IMR-90 (cell line): ENCODE results near the gene ZNF521. TPM values are rescaled to one million over a fixed set of nuclear protein-coding genes. Genes with fewer than 3 reads are reported as not detected.
A peak's percentile ranks its signal among the peaks of the same experiment; 100 is the strongest.

Source experiments
- ATAC-seq: fragments of 200-7000 bp; cut with Tn5 transposase; 2 replicates; pipeline ENCODE4 v1.9.1; 2020; ENCODE audit warnings: low read depth, mild to moderate bottlenecking, moderate library complexity
- BruUV-seq: library from RNA; stranded (reverse); fragments of 400-500 nt; replicated peaks from 2 replicates; lab custom pipeline; 2021; lab: Mats Ljungman, UMichigan
- CTCF ChIA-PET: fragments of 300-600 bp; formaldehyde crosslinking; extraction: SDS; loops from one replicate; lab custom pipeline; 2021; ENCODE audit warnings: antibody characterized with exemption; lab: Yijun Ruan, JAX
- POLR2A ChIA-PET: fragments of 300-600 bp; sonication (Branson Sonifier 250); formaldehyde crosslinking; loops from one replicate; lab custom pipeline; 2022; ENCODE audit warnings: antibody characterized with exemption; ENCODE audit not compliant: unreplicated experiment; lab: Charles Lee
- DNase-seq: peaks from one replicate; pipeline ENCODE4 v3.0.0; 2013
- H2AFZ ChIP-seq: replicated peaks from 2 replicates; pipeline ENCODE3; 2013; ENCODE audit warnings: low read length, mild to moderate bottlenecking; ENCODE audit not compliant: poor library complexity
- H2AK5ac ChIP-seq: 2 replicates; pipeline ENCODE4 v1.6.1; 2013; ENCODE audit warnings: low read depth, low read length, inconsistent platforms
- H2AK9ac ChIP-seq: replicated peaks from 2 replicates; pipeline ENCODE3; 2013; ENCODE audit warnings: mild to moderate bottlenecking, low read depth, low read length, moderate library complexity; ENCODE audit not compliant: poor library complexity
- H2BK120ac ChIP-seq: 2 replicates; pipeline ENCODE4 v1.6.1; 2013; ENCODE audit warnings: low read depth, low read length, inconsistent platforms
- H2BK15ac ChIP-seq: 3 replicates; pipeline ENCODE4 v1.6.1; 2013; ENCODE audit warnings: low read depth, low read length, inconsistent platforms
- H2BK20ac ChIP-seq: 2 replicates; pipeline ENCODE4 v1.6.1; 2013; ENCODE audit warnings: low read depth, mild to moderate bottlenecking, inconsistent platforms, low read length, moderate library complexity
- H2BK5ac ChIP-seq: 2 replicates; pipeline ENCODE4 v1.6.1; 2013; ENCODE audit warnings: mild to moderate bottlenecking, low read depth, low read length, inconsistent platforms; ENCODE audit not compliant: poor library complexity, severe bottlenecking
- H3K14ac ChIP-seq: replicated peaks from 2 replicates; pipeline ENCODE4 v1.6.1; 2013; ENCODE audit warnings: low read depth, low read length, inconsistent platforms
- H3K18ac ChIP-seq: 2 replicates; pipeline ENCODE4 v1.6.1; 2013; ENCODE audit warnings: low read depth, low read length, control low read depth
- H3K23ac ChIP-seq: 2 replicates; pipeline ENCODE4 v1.6.1; 2013; ENCODE audit warnings: low read depth, low read length, inconsistent platforms
- H3K27ac ChIP-seq: 2 replicates; pipeline ENCODE4 v1.5.1; 2013; ENCODE audit warnings: mild to moderate bottlenecking, control low read depth, low read length; ENCODE audit not compliant: insufficient read depth
- H3K27me3 ChIP-seq: 2 replicates; pipeline ENCODE4 v1.6.1; 2013; ENCODE audit warnings: low read length; ENCODE audit not compliant: control insufficient read depth, insufficient read depth
- H3K36me3 ChIP-seq: 2 replicates; pipeline ENCODE4 v1.6.1; 2013; ENCODE audit warnings: low read length, mixed read lengths; ENCODE audit not compliant: control insufficient read depth, insufficient read depth
- H3K4ac ChIP-seq: 2 replicates; pipeline ENCODE4 v1.6.1; 2013; ENCODE audit warnings: low read depth, low read length, inconsistent platforms
- H3K4me1 ChIP-seq: 2 replicates; pipeline ENCODE4 v1.6.1; 2013; ENCODE audit warnings: low read length, mixed read lengths; ENCODE audit not compliant: control insufficient read depth, insufficient read depth
- H3K4me2 ChIP-seq: 2 replicates; pipeline ENCODE4 v1.6.1; 2013; ENCODE audit warnings: low read depth, mild to moderate bottlenecking, control low read depth, low read length, moderate library complexity
- H3K4me3 ChIP-seq: 2 replicates; pipeline ENCODE4 v1.5.1; 2013; ENCODE audit warnings: low read depth, mild to moderate bottlenecking, control low read depth, low read length, moderate library complexity; ENCODE audit not compliant: insufficient read depth
- H3K56ac ChIP-seq: 2 replicates; pipeline ENCODE4 v1.6.1; 2013; ENCODE audit warnings: low read length, inconsistent platforms; ENCODE audit not compliant: insufficient read depth; ENCODE audit errors: extremely low read depth
- H3K79me1 ChIP-seq, 2 experiments: 2 replicates each; pipeline ENCODE4 v1.6.1; 2013; ENCODE audit warnings: low read length in 2 of 2, inconsistent platforms in 1 of 2, low read depth in 1 of 2
- H3K9ac ChIP-seq: 2 replicates; pipeline ENCODE4 v1.6.1; 2013; ENCODE audit warnings: low read depth, low read length, control low read depth
- H3K9me1 ChIP-seq: 2 replicates; pipeline ENCODE4 v1.6.1; 2013; ENCODE audit warnings: low read length, inconsistent platforms; ENCODE audit not compliant: insufficient read depth
- H3K9me3 ChIP-seq: 2 replicates; pipeline ENCODE4 v1.6.1; 2013; ENCODE audit warnings: low read length; ENCODE audit not compliant: control insufficient read depth, insufficient read depth
- H4K20me1 ChIP-seq: 2 replicates; pipeline ENCODE4 v1.6.1; 2013; ENCODE audit warnings: low read length, inconsistent platforms; ENCODE audit not compliant: insufficient read depth
- H4K5ac ChIP-seq: 2 replicates; pipeline ENCODE4 v1.6.1; 2013; ENCODE audit warnings: mild to moderate bottlenecking, low read depth, low read length, control low read depth
- H4K8ac ChIP-seq, 2 experiments: 2 replicates each; pipeline ENCODE4 v1.6.1; 2013; ENCODE audit warnings: low read depth in 2 of 2, low read length in 2 of 2, control low read depth in 1 of 2, inconsistent platforms in 1 of 2
- H4K91ac ChIP-seq: 2 replicates; pipeline ENCODE4 v1.6.1; 2013; ENCODE audit warnings: low read depth, low read length, inconsistent platforms; ENCODE audit not compliant: insufficient read depth
- BHLHE40 ChIP-seq: fragments of 150-350 bp; IDR thresholded peaks from 2 replicates; pipeline ENCODE4 v1.6.1; 2016; ENCODE audit warnings: mild to moderate bottlenecking, low read depth, low read length
- CEBPB ChIP-seq: IDR thresholded peaks from 2 replicates; pipeline ENCODE4 v1.6.1; 2012; ENCODE audit warnings: low read depth, low read length, improper control_type of control experiment
- CHD1 ChIP-seq: IDR thresholded peaks from 2 replicates; pipeline ENCODE4 v1.6.1; 2012; ENCODE audit warnings: low read depth, low read length, improper control_type of control experiment
- FOS ChIP-seq: fragments of 150-350 bp; IDR thresholded peaks from 2 replicates; pipeline ENCODE4 v1.6.1; 2016; ENCODE audit warnings: low read depth, low read length
- MAFK ChIP-seq: IDR thresholded peaks from 2 replicates; pipeline ENCODE4 v1.6.1; 2012; ENCODE audit warnings: low read depth, low read length, improper control_type of control experiment
- MAZ ChIP-seq: IDR thresholded peaks from 2 replicates; pipeline ENCODE4 v1.6.1; 2012; ENCODE audit warnings: low read depth, mild to moderate bottlenecking, low read length, improper control_type of control experiment, moderate library complexity, borderline replicate concordance
- MXI1 ChIP-seq: IDR thresholded peaks from 2 replicates; pipeline ENCODE4 v1.6.1; 2012; ENCODE audit warnings: low read depth, mild to moderate bottlenecking, low read length, moderate library complexity, borderline replicate concordance
- NFE2L2 ChIP-seq: fragments of 150-350 bp; IDR thresholded peaks from 2 replicates; pipeline ENCODE4 v1.6.1; 2016; ENCODE audit warnings: low read depth, mild to moderate bottlenecking, low read length
- POLR2A ChIP-seq: IDR thresholded peaks from 2 replicates; pipeline ENCODE4 v1.6.1; 2012; ENCODE audit warnings: mild to moderate bottlenecking, low read depth, low read length
- RAD21 ChIP-seq: IDR thresholded peaks from 2 replicates; pipeline ENCODE4 v1.6.1; 2012; ENCODE audit warnings: low read length, improper control_type of control experiment
- RCOR1 ChIP-seq: IDR thresholded peaks from 2 replicates; pipeline ENCODE4 v1.6.1; 2012; ENCODE audit warnings: mild to moderate bottlenecking, low read length, improper control_type of control experiment; ENCODE audit not compliant: insufficient replicate concordance
- RFX5 ChIP-seq: IDR thresholded peaks from 2 replicates; pipeline ENCODE4 v1.8.0; 2012; ENCODE audit warnings: low read depth, mild to moderate bottlenecking, low read length, moderate library complexity
- SMC3 ChIP-seq: fragments of 150-350 bp; IDR thresholded peaks from 2 replicates; pipeline ENCODE4 v1.6.1; 2016; ENCODE audit warnings: low read depth, mild to moderate bottlenecking, antibody characterized with exemption, low read length, moderate library complexity
- WGBS, 2 experiments: methylation state at CpG; one replicate each; pipeline versions ENCODE4 v1.1.5 to v1.1.7; 2013; ENCODE audit warnings: missing lambda C conversion rate in 2 of 2; ENCODE audit not compliant: insufficient read length in 1 of 2; ENCODE audit errors: extremely low coverage in 2 of 2; 5-methylcytosine and 5-hydroxymethylcytosine counted together
- dilution Hi-C: fragments of 300-500 bp; cut with HindIII; formaldehyde crosslinking; loops from one replicate; pipeline ENCODE4 v1.14.3; 2018; ENCODE audit warnings: low sequenced_read_pairs; ENCODE audit not compliant: unreplicated experiment
- in situ Hi-C: fragments of 300-500 bp; cut with MboI; formaldehyde crosslinking; loops from 3 replicates; pipeline ENCODE4 v1.14.3; 2019; ENCODE audit warnings: low sequenced_read_pairs, inconsistent platforms, mixed read lengths
- intact Hi-C: fragments of 100-400 bp; cut with micrococcal nuclease; formaldehyde crosslinking; loops from 2 replicates; pipeline ENCODE4 v1.10.0; 2022
- polyA plus RNA-seq, 3 experiments: library from polyadenylated mRNA; depleted of rRNA; stranded (reverse); fragments of >200 nt; gene quantifications; 2 replicates each; pipeline ENCODE4 v1.2.3, GENCODE V29; 2012; ENCODE audit warnings: low replicate concordance in 1 of 3
- total RNA-seq: library from RNA; depleted of rRNA; stranded (reverse); fragments of >200 nt; gene quantifications from 2 replicates; pipeline ENCODE4 v1.2.3, GENCODE V29; 2012
- TF ChIP-seq, protein P1 (sequence below): fragments of 150-350 bp; IDR thresholded peaks from 2 replicates; pipeline ENCODE4 v1.6.1; 2016; ENCODE audit warnings: low read depth, mild to moderate bottlenecking, low read length, moderate library complexity, borderline replicate concordance
- TF ChIP-seq, protein P2 (sequence below): conservative IDR thresholded peaks from 2 replicates; pipeline ENCODE4 v1.5.1; 2012; ENCODE audit warnings: mild to moderate bottlenecking, low read depth, low read length, improper control_type of control experiment
- TF ChIP-seq, protein P3 (sequence below): fragments of 150-350 bp; IDR thresholded peaks from 2 replicates; pipeline ENCODE4 v1.6.1; 2017; ENCODE audit warnings: mild to moderate bottlenecking, antibody characterized with exemption, low read length, low read depth

The ZNF521 gene
- total and polyA plus RNA-seq, 2 of the 4 experiments (the other 2 are of a cell fraction): 21.5 to 59.3 TPM

DNA sequence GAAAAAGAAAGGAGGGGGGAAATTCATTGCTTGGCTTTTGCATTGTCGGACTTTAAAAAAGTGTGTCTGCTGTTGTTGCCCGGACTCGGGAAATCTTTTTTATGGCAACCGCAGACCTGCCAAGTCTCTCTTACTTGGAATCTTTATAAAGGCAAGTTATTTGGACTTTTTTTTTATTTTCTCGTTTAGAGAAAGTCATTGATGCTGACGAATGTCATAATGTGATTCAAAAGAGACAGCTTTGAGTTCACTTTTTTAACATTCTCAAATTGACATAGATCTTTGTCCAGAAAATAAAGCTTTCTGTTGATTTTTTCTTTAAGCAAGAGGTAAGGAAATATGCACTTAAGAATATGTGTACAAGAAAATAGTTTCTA is 651 bp upstream of the ZNF521 start:
- POLR2A ChIA-PET: no interaction called here
- Histone ChIP-seq H3K79me1 (peaks cover 6 to 15% of the 10 kb centered on the region in 2 experiments), H3K14ac (no peak overlapping the region), H2BK120ac (0 out of 2 replicates have a peak overlapping the region, but pooled peaks have one; percentile 62), H3K9me1 (no peaks in the 10 kb centered on the region), H3K9me3 (no peaks in the 10 kb centered on the region), H3K18ac (peak overlapping the region; percentile 75), H2AK9ac (no peak overlapping the region), H4K20me1 (no peaks in the 10 kb centered on the region), H2AFZ (no peak overlapping the region), H3K9ac (peak overlapping the region; percentile 95), H3K27me3 (no peaks in the 10 kb centered on the region), H3K23ac (no peak overlapping the region), H3K27ac (peak overlapping the region; percentile 74; the same call in 1 of the 2 replicates), H2BK5ac (peak overlapping the region; percentile 51), H4K8ac (no peak overlapping the region), H3K36me3 (no peaks in the 10 kb centered on the region), H3K4me3 (peak overlapping the region; percentile 59), H4K91ac (no peak overlapping the region), H3K56ac (peak overlapping the region; percentile 88; the same call in 1 of the 2 replicates), H3K4me2 (peak overlapping the region; percentile 89), H3K4me1 (0 out of 2 replicates have a peak, but pooled peaks cover 2% of the 10 kb centered on the region), H2BK20ac (no peak overlapping the region), H2AK5ac (no peak overlapping the region), H4K5ac (no peak overlapping the region), H2BK15ac (no peak overlapping the region), H3K4ac (no peak overlapping the region)
- CTCF ChIA-PET: interaction anchor here (0.6 to 0.8 kb wide), 3 partner anchors 114 to 597 kb away, joined by 3 to 9 read pairs (median 4); no protein-coding TSS in a partner anchor
- ATAC-seq (no peak), DNase-seq (no peak)
- TF ChIP-seq, protein P1, sequence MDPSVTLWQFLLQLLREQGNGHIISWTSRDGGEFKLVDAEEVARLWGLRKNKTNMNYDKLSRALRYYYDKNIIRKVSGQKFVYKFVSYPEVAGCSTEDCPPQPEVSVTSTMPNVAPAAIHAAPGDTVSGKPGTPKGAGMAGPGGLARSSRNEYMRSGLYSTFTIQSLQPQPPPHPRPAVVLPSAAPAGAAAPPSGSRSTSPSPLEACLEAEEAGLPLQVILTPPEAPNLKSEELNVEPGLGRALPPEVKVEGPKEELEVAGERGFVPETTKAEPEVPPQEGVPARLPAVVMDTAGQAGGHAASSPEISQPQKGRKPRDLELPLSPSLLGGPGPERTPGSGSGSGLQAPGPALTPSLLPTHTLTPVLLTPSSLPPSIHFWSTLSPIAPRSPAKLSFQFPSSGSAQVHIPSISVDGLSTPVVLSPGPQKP: no peak
- TF ChIP-seq FOS: no peak
- TF ChIP-seq SMC3: no peak
- TF ChIP-seq MAZ: no peak
- no peak for TF ChIP-seq NFE2L2
- TF ChIP-seq BHLHE40: no peak
- no peak for TF ChIP-seq CEBPB
- TF ChIP-seq MXI1: no peak
- no peak for TF ChIP-seq CHD1
- TF ChIP-seq, protein P2, sequence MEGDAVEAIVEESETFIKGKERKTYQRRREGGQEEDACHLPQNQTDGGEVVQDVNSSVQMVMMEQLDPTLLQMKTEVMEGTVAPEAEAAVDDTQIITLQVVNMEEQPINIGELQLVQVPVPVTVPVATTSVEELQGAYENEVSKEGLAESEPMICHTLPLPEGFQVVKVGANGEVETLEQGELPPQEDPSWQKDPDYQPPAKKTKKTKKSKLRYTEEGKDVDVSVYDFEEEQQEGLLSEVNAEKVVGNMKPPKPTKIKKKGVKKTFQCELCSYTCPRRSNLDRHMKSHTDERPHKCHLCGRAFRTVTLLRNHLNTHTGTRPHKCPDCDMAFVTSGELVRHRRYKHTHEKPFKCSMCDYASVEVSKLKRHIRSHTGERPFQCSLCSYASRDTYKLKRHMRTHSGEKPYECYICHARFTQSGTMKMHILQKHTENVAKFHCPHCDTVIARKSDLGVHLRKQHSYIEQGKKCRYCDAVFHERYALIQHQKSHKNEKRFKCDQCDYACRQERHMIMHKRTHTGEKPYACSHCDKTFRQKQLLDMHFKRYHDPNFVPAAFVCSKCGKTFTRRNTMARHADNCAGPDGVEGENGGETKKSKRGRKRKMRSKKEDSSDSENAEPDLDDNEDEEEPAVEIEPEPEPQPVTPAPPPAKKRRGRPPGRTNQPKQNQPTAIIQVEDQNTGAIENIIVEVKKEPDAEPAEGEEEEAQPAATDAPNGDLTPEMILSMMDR: no peak
- TF ChIP-seq RFX5: no peak
- TF ChIP-seq RAD21: no peak
- TF ChIP-seq, protein P3, sequence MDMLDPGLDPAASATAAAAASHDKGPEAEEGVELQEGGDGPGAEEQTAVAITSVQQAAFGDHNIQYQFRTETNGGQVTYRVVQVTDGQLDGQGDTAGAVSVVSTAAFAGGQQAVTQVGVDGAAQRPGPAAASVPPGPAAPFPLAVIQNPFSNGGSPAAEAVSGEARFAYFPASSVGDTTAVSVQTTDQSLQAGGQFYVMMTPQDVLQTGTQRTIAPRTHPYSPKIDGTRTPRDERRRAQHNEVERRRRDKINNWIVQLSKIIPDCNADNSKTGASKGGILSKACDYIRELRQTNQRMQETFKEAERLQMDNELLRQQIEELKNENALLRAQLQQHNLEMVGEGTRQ: no peak
- no peak for TF ChIP-seq POLR2A
- no peak for TF ChIP-seq MAFK
- no peak for TF ChIP-seq RCOR1
- dilution Hi-C loops: no loop called here
- BruUV-seq: no TSS peak
- intact Hi-C loops: loop anchor here (1.0 to 10.0 kb wide), 8 partner anchors 110 to 748 kb away; no protein-coding TSS in a partner anchor
- WGBS, 2 experiments: no CpG with 5 or more reads among the region's 6 CpGs
- in situ Hi-C loops: loop anchor here (10.0 to 25.0 kb wide), 2 partner anchors 478 to 485 kb away; no protein-coding TSS in a partner anchor
